ENCODE results near the gene ADAM30. TPM values are rescaled to one million over a fixed set of nuclear protein-coding genes. Genes with fewer than 3 reads are reported as not detected.
"Not testable (repeated sequence)": the region's sequence is repeated elsewhere in the genome, so short reads cannot be mapped to it uniquely, and the experiment has no call there.

The ADAM30 gene
- total RNA-seq, 1 donor from 2014 or later, result not detected

DNA sequence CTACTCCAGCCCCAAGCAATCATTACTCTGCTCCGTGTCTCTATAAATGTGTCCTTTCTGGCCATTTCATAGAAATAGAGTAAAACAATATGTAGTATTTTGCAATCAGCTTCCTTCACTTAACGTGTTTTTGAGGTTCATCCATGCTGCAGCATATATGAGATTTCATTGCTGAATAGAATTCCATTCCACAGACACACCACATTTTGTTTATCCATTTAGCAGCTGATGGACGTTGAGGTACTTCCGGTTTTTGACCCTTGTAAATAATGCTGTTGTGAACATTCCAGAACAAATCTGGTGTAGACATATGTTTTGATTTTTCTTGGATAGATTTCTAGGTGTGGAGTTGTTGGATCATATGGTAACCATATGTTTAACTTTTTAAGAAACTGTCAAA, 30.7 kb downstream of the ADAM30 start:
- Histone ChIP-seq H3K27me3 (ENCODE audit: low read depth) (no peaks in the 10 kb centered on the region), H3K4me1 (no peaks in the 10 kb centered on the region), H3K4me3 (no peak overlapping the region), H3K9me3 (no peaks in the 10 kb centered on the region), H3K36me3 (no peaks in the 10 kb centered on the region), H3K27ac (no peak overlapping the region)
- DNase-seq (no peak), ATAC-seq (no peak)
- TF ChIP-seq, protein P1, sequence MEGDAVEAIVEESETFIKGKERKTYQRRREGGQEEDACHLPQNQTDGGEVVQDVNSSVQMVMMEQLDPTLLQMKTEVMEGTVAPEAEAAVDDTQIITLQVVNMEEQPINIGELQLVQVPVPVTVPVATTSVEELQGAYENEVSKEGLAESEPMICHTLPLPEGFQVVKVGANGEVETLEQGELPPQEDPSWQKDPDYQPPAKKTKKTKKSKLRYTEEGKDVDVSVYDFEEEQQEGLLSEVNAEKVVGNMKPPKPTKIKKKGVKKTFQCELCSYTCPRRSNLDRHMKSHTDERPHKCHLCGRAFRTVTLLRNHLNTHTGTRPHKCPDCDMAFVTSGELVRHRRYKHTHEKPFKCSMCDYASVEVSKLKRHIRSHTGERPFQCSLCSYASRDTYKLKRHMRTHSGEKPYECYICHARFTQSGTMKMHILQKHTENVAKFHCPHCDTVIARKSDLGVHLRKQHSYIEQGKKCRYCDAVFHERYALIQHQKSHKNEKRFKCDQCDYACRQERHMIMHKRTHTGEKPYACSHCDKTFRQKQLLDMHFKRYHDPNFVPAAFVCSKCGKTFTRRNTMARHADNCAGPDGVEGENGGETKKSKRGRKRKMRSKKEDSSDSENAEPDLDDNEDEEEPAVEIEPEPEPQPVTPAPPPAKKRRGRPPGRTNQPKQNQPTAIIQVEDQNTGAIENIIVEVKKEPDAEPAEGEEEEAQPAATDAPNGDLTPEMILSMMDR (IDR thresholded peaks at IDR 0.05), result no peak
- intact Hi-C loops (cut with DNase I), result no loop called here

DNA sequence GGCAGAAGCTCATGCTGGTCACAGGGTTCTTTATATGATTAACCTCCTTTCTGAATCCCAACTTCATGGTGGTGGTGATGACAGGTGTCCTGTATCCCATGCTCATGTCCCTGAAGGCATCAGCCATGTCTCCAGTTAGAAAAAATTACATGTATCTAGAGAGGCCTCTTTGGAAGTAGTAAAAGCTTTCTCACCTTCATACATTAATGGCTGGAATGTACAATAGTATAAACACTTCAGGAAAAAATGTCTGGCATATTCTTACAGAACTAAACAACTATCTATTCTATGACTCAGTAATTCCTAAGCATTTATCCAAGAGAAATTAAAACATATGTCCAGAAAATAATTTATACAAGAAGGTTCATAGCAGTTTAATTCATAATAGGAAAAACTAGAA, 34.0 kb downstream of the ADAM30 start:
- H3K9me3 ChIP-seq, result no peaks in the 10 kb centered on the region
- no peak overlapping the region for H3K4me3 ChIP-seq
- intact Hi-C loops (cut with DNase I), result no loop called here
- no peaks in the 10 kb centered on the region for H3K4me1 ChIP-seq
- no peak for ATAC-seq
- no peak overlapping the region for H3K27ac ChIP-seq
- TF ChIP-seq, protein P1 (IDR thresholded peaks at IDR 0.05), result no peak
- DNase-seq, result no peak
- no peaks in the 10 kb centered on the region for H3K36me3 ChIP-seq
- H3K27me3 ChIP-seq (ENCODE audit: low read depth), result no peaks in the 10 kb centered on the region

DNA sequence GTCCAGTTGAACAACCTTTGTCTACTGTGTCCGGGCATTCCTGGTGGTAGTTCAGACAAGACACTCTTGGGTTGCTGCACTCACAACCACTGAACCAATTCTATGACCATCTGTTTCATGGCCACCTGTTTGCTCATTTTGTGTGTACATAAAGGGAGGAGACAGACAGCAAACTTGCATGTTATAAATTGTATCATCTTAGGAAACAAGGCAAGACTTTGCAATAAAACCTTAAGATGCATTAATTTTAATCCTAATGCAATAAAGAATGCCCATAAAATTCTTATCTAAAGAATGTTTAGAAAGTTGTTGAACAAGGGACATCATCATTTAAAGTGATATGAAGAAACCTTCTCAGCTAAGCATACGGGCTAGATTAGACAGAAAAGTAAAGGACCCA, 34.8 kb downstream of the ADAM30 start:
- TF ChIP-seq, protein P1 (IDR thresholded peaks at IDR 0.05), result no peak
- Histone ChIP-seq H3K4me1 (no peaks in the 10 kb centered on the region), H3K9me3 (no peaks in the 10 kb centered on the region), H3K4me3 (no peak overlapping the region), H3K36me3 (no peaks in the 10 kb centered on the region), H3K27ac (no peak overlapping the region), H3K27me3 (ENCODE audit: low read depth) (no peaks in the 10 kb centered on the region)
- intact Hi-C loops (cut with DNase I), result no loop called here
- no peak for ATAC-seq
- no peak for DNase-seq

DNA sequence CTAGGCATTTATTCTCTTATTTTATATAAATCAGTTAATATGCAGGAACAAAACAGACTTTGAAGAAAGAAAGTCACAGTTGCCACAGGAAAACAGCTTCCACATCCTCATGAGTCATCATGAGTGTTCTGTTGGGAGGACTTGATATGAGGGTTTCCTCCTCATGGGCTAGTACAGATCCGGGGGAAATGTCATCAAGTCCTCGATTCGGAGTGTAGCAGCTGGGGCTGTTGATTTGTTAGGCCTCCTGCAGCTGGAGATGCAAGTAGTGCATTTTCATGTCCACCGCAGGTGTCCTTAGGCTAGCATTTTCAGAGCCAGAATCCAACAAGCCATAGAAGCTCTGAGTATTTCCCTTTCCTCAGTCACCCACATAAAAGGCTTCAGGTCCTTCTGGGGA, 36.7 kb downstream of the ADAM30 start:
- Histone ChIP-seq H3K27ac (no peak overlapping the region), H3K27me3 (ENCODE audit: low read depth) (no peaks in the 10 kb centered on the region), H3K4me1 (no peaks in the 10 kb centered on the region), H3K9me3 (no peaks in the 10 kb centered on the region), H3K36me3 (no peaks in the 10 kb centered on the region), H3K4me3 (no peak overlapping the region)
- no peak for DNase-seq
- TF ChIP-seq, protein P1 (IDR thresholded peaks at IDR 0.05), result no peak
- no peak for ATAC-seq
- intact Hi-C loops (cut with DNase I), result no loop called here

DNA sequence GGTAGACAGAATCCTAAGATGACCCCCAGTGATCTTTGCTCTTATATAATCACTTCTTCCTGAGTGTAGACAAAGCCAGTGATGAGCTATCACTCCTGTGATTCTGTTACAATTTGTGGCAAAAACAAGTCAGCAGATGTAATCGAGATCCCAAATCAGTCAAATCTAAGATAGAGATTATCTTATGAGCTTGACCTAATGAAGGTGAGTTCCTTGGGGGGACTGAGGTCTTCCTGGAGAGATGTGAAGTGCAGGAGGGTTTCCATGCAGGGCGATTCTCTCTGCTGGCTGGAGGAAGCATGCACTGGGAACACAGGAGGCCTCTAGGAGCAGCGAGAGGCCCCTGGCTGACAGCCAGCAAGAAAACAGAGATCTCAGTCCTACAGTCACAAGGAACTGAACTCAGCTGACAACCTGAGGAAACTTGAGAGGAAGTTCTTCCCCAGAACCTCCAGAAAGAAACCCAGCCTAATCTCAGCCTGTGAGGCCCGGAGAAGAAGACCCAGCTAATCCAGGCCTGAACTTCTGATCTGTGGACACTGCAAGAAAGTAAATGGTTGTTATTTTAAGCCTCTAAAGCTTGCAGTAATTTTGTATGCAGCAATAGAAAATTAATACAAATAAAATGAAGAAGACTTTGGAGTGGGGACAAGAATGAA, 37.6 kb downstream of the ADAM30 start:
- H3K4me3 ChIP-seq; intact Hi-C loops (cut with DNase I); H3K36me3 ChIP-seq: not testable (repeated sequence)

DNA sequence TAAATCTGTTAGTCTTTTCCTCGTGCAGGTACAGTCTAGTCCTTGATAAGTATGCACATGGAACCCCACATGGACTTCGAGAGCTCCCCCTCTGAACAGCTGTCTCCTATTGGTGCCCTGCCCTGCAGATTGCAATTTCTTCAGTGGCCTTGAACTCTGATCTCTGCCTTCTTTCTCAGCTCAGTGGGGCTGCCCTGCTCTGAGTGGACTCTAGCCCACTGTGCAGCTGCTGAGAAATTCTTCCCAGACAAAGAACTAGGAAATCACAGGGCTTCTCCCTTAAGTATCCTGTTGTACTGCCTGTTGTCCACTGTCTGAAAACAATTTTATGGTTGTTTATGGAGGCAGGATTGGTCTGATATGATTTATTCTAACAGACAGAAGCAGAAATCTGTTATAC, 38.2 kb downstream of the ADAM30 start:
- Histone ChIP-seq H3K27ac (no peak overlapping the region), H3K27me3 (ENCODE audit: low read depth) (no peaks in the 10 kb centered on the region), H3K4me1 (no peaks in the 10 kb centered on the region), H3K36me3 (no peaks in the 10 kb centered on the region), H3K9me3 (no peaks in the 10 kb centered on the region), H3K4me3 (no peak overlapping the region)
- no peak for DNase-seq
- intact Hi-C loops (cut with DNase I), result no loop called here
- TF ChIP-seq, protein P1 (IDR thresholded peaks at IDR 0.05), result no peak
- no peak for ATAC-seq

More for the DNA sequence above, 37.6 kb downstream of the ADAM30 start:
- H3K4me1 ChIP-seq; H3K9me3 ChIP-seq; H3K27me3 ChIP-seq (ENCODE audit: low read depth); DNase-seq; ATAC-seq; H3K27ac ChIP-seq: not testable (repeated sequence)
